NCI-H82 (cell line): ENCODE measurements around the gene SMG1.
"Not testable (repeated sequence)": the region's sequence is repeated elsewhere in the genome, so short reads cannot be mapped to it uniquely, and the experiment has no call there.

Experiments
- DNase-seq: peaks from one replicate; lab custom pipeline; 2025; lab: John Stamatoyannopoulos, UW

The SMG1 gene

DNA sequence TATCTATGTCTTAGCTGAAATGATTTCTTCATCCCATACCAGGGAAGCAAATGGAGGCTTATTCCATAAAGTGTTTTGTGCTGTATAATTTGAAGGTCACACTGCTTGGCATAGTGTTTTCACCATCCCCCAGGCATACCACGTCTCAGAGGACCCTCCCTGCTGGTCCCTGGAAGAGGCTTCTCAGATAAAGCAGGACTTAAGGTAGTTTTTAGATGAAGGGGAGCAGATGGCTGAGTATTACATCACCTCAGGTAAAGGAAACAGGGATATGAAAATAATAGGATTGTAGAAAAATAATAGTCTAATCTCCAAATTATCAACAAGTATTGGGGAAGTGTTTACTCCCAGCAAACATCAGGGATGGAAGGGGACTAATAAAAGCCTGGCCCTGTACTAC is 7.3 kb upstream of the SMG1 start:
- DNase-seq, result peak; percentile 14

DNA sequence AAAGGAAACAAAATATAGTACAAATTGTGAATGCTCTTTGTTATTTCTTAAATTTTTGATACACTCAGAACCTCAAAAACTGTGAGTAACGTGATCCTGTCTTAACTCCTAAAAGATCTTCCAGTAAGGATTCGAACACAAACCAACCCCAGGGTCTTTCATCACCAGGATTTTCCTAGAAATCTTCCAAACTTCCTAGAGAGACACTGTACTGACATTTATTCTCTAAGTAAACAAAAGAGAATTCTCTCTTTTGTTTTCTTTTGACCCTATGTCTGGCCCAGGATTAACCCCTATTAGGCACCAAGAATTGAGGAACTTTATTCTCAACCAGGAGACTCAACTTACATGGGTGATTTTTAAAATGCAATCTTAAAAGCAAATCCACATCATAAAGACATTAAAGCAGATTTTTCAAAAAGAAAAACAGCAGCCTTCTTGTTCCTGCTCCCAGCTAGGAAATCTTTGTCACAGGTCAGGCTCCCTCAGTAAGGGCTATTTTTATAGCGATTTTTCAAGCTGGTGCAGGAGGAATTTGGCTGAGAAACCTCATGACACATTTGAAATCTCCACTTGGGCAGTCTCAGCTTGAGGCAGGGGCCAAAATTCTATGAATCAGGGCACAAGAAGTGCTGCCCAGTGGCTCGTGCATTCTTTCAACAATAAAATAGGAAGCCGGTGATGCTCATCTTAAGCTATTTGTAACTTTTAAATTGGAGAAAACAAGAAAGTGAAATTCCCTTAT is 6.2 kb upstream of the SMG1 start:
- no peak for DNase-seq

DNA sequence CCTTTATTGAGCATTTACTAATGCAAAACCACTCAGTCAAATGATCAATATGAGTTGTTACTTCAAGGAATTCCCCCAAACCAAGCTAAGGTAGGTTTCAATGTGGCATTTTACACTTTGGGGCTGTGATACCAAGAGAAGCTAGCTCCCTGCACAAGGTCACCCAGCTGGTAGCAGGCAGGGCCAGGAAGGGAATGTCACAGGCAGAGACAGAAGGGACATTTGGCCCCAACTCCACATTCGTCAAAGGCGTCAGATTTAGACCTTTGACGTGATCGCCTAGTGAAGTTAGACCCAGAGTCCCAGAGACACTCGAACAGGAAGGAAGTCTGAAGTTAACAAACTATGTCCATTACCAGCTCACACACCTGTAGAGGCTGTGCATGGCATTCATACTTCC is 5.5 kb upstream of the SMG1 start:
- DNase-seq, result no peak

DNA sequence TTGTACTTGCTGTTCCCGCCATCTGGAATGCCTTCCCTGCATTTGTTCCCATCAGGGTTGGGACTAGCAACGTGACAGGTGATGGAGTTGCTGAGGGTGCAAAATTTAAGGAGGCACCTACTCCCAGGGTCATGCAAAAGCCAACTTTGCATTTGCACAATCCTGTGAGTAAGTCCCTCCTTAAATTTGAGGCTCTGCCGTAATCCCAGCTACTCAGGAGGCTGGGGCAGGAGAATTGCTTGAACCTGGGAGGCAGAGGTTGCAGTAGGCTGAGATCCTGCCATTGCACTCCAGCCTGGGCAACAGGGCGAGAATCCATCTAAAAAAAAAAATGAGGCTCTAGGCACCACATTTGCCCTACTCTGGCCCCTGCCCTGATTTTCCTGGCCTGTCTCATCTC is 3.9 kb upstream of the SMG1 start:
- DNase-seq, result not testable (repeated sequence)

DNA sequence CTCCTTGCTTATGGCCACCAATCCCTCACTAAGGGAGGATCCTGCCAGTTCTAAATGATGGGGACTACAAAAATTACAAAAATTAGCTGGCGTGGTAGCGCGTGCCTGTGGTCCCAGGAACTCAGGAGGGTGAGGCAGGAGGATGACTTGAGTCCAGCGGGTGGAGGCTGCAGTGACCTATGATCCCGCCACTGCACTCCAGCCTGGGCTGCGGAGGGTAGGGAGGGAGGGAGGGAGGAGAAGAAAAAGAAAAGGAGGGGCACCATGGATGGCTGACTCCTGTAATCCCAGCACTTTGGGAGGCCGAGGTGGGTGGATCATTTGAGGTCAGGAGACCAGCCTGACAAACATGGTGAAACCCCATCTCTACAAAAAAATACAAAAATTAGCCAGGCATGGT is 1.9 kb upstream of the SMG1 start:
- not testable (repeated sequence) for DNase-seq

DNA sequence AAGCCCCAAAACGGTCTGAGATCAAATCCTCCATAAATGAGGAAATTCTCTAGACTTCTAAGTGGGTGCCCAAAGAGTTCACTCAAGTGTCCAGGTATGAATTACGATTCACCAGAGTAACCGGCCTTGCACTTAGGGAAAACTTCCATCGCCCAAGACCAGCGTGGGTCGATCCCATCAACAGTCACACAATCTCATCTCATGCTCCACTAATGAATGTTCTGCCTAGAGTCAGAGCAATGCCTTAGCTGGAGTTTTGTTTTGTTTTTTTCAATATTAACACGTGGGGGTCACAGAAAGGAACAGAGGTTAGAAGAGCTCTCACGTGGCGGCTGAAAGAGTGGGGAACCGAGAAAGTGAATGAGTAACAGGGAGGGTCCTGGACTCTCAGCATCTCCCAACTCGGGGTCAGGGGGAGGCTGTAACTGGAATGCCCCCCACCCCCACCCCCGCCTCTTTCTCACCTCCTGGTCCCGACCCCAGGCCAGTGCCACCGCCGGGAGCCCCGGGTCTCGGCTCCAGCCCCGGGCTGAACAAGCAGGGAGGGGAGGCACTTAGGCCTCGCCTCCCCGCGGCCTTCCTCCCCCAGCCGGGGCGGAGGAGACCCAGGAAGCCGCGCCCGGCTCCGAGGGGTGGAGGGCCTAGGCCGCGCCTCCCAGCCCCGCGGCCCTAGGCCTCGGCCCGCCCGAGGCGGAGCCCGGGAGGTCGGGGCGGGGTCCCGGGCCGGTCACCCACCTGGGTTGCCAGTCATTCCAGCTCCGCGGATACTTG is 808 bp downstream of the SMG1 start:
- peak; percentile 52 for DNase-seq

DNA sequence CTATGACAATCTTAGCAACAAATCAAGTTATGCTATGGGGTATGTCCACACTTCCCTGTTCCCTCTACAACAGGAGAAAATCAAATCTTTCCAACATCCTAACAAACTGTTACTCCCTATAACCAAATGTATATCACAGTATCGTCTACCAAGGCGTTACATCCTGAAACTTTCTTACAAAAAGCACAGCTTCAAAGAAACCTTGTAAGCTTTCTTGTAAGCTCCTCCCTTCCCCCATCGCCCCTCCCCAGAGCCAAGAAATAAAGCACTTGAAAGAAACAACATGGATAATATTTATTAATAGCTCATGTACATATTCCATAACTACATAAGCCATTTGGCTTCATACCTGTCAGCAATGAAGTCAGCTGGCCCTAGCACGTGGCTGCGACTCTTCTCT is 2.3 kb downstream of the SMG1 start:
- DNase-seq, result not testable (repeated sequence)

DNA sequence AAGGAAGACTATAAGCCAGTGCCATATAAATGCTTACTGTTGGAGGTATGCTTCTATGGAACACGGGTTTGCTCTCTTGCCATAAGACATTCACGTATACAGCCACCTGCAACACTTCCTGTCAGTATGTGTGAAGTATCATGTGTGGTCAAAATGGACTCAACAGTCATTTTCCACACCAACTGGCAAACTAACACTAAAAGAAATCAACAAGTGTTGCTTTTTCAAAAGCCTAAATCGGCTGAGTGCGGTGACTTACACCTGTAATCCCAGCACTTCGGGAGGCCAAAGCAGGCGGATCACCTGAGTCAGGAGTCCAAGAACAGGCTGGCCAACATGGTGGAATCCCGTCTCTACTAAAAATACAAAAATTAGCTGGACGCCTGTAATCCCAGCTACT is 3.1 kb downstream of the SMG1 start:
- not testable (repeated sequence) for DNase-seq

DNA sequence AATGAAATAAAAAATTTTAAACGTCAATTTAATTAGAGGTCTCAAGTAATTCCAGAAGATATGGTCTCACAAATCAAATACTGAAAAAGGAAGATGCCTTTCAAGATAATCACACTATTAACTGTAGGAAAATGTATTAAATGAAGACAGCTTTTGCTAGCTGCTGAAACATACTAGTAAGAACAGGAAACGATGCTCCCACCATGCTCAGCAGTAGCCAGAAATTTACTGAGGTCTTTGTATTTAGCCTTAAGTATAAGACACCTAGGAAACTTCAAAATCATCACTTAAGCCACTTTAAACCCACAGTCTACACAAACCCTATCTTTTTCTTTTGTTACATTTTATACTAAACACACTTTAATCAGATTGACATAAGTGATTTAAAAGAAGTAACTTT is 16.6 kb downstream of the SMG1 start:
- not testable (repeated sequence) for DNase-seq

DNA sequence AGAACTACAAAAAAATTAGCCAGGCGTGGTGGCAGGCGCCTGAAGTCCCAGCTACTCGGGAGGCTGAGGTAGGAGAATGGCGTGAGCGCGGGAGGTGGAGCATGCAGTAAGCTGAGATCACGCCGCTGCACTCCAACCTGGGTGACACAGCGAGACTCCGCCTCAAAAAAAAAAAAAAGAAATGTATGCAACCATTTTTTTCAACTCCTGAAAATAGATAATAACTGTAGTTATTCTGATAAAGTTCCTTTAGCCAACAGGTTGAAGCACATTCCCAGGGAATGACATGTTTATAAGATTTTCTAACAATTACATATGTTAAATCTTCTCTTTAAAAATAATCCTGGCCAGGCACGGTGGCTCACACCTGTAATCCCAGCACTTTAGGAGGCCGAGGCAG is 17.5 kb downstream of the SMG1 start:
- not testable (repeated sequence) for DNase-seq

DNA sequence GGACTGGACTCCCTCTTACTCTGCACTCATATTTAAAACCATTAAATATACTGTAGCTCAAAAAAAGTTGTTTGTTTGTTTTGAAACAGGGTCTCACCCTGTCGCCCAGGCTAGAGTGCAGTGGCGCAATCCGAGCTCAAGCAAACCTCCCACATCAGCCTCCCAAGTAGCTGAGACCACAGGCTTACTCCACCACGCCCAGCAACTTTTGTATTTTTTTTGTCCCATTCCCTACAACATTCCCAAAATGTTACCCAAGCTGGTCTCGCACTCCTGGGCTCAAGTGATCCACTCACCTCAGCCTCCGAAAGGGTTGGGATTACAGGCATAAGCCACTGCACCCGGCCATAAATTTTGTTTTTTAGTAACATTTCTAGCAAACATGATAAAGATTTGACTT is 23.4 kb downstream of the SMG1 start:
- not testable (repeated sequence) for DNase-seq

DNA sequence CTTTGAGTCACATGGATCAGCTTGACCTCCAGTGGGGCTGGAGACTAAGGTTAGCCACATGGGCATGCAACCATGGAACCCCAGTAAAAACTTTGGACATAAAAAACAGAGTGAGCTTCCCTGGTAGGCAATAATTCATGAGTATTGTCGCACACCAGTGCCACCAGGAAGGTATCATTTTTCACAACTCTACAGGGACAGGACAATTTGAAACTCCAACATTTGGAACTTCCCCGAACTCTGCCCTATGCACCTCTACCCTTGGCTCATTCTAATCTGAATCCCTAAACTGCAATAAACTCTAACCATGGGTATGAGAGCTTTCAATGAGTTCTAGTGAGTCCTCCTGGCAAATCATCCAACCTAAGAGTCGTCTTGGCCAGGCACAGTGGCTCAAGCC is 24.2 kb downstream of the SMG1 start:
- not testable (repeated sequence) for DNase-seq

DNA sequence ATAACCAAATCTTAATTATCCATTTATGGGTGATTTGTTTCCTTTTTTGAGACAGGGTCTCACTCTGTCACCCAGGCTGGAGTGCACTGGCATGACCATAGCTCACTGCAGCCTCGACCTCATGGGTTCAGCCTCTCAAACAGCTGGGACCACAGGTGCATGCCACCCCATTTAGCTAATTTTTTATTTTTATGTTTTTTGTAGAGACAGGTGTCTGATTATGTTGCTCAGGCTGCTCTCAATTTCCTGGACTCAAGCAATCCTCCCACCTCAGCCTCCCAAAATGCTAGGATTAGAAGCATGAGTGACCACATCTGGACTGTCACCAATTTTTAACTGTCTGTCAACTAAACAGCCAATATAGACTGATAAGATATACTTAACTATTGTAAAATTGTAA is 25.0 kb downstream of the SMG1 start:
- not testable (repeated sequence) for DNase-seq

DNA sequence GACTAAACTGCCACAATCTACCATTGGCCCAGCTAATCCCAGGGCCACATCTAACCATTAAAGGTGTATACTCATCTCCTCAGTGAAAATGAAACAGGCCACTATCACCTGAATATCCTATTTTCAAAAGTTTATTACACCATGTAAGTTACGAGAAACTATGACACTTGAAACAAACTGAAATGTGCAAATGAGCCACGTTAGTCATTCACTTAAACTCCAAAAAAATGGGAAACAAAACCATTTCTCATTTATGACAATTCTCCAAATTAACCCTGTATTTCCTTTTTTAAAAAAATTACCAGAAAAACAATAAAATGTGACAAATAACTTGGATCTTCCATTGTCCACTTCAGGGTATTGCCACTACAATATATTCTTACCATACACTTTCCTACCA is 41.8 kb downstream of the SMG1 start:
- not testable (repeated sequence) for DNase-seq

DNA sequence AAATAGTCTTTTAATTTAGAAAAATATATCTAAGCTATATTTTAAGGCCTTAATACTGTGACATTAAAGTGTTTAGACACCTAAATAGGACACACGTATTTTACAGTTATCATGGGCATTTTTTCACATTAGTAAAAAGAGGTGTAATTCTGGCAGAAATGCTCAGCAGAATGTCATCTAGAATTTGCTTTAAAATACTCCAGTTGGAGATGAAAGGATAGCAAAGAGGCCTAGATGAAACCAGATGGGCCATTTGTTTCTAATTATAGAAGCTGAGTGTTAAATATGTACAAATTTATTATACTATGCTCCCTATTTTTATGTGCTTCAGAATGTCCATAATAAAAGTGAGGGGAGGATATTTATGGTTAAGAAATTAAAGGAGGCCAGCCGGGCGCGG is 48.5 kb downstream of the SMG1 start:
- not testable (repeated sequence) for DNase-seq

DNA sequence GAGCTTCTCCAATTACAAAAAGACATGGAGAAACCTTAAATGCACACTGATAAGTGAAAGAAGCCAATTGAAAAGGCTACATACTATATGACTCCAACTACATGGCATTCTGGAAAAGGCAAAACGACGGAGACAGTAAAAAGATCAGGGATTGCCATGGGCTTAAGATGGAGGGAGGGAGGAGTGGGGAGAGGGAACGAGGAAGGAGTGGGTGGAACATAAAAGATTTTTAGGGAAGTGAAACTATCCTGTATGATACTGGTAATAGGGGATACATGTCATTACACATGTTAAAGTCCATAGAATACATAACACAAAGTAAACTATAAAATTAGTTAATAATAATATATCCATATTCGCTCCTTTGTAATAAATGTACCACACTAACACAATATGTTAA is 48.9 kb downstream of the SMG1 start:
- DNase-seq, result not testable (repeated sequence)

DNA sequence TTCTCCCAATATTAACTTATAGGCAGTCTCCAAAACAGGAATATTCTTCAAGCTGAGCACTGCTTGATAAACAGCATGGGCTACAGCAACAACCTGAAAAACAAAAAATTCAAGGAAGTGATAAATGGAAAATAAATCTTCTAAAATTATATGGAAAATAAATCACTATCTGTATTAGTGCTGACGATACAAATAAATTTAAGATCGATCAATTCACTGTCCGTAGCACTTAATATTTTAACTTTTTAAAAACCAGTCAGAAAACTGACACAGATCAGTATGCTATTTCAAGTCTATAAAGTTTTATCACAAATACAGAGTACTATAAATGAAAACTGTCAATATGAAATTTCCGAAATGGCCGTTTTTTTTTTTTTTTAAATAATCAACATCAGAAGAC is 49.9 kb downstream of the SMG1 start:
- not testable (repeated sequence) for DNase-seq

DNA sequence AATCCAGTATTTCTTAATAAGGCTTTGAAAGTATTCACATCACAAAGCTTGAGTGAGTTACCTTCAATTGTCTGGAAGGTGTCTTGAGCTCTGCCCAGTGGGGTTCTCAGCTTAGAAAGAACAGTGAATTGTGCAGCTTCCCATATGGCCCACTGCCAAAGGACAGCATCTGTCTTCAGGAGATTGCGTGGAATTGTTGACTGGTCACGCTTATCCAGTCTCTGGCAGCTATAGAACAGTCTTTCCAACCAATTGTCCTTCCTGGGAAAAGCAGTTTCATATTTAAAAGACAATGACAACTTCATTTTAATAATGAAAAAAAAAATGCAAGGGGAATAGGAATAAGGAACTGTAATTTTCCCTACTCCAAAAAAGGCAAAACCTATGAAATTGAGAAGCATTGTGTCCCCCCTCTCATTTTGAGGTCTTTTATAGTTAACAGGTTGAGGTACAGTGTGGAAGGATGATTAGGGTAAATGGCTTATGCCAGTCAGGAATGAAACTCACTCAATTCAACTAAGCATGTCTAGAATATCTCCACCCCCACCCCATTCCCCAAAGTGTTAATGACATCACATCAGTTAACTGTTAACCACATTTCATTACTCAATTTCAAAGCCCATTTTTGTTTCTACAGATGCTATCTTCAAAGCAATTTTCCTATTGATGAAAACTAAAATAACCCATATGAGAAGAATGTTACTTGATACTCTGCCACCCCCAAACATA is 57.0 kb downstream of the SMG1 start:
- DNase-seq, result peak; percentile 14

DNA sequence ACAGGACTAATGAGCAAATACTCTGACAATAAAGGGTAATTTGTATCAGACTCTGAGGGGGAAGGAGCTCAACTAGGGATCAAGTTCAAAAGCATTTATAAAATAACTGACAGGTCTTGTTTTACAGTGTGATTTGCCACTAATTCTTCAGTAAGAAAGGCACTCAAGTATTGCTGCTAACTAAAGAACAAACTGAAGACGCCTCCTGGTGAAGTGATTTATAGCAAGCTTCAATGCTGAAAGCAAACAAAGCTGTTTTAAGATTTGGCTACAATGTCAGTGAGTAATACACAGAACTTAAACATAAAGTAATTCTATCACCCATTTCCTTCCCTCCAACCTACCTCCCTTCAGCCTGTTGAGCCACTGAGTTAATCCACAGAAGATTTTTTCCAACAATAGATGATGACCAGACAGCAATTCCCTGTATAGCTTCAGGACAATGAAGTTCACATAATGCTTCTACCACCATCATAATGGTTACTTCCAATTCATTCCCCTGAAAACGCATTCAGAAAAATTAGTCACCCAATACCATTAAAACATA is 59.9 kb downstream of the SMG1 start:
- not testable (repeated sequence) for DNase-seq

DNA sequence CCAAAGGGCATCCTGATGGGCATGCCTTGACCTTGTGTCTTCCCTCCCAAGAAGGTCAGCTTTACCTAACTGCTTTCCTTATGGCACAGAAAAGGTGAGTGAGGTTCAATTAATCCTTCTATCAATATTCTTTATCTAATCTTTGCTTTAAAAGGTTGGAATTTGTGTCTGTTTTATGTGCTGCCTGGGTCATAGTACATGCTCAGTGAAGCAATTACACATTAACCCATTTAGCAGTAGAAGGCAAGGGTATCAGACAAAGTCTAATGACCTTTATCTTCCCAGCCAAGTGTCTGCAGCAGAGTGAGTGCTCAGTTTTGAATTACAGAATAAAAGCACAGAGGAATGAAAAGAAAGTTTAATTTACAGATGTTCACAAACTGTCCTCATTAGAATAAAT is 63.3 kb downstream of the SMG1 start:
- not testable (repeated sequence) for DNase-seq

DNA sequence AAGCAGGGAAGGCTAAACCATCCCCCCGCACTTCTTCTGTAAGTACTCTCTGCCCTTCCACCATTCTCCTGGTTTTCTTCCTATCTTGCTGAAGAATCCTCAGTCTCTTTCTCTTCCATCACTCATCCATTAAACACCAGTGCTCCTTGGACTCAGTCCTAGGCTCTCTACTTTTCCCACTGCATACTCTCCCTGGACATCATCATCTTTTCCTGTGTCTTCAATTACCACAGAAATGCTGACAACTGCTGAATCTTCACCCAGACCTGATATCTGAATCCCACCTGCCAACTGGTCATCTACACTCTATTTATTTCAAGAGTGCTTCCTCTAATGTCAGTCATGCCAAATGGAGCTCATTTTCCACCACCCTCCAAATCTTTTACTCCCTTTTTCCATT is 71.0 kb downstream of the SMG1 start:
- no peak for DNase-seq

DNA sequence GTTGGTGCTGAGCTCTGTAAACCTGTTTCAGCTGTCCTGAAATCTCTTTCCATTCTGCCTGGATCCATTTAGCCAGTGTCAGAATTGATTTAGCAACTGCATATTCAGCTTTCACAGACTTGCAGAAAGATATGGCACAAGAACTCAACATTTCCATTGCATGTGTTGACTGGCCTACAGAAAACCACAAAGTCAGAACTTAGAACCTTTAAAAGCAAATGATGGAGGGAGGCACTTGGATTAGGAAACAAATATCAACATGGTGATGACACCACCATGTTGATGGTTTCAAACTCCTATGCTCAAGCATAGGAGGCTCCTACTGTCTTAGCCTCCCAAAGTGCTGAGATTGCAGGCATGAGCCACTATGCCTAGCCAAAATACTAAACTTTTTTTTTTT is 72.5 kb downstream of the SMG1 start:
- no peak for DNase-seq

DNA sequence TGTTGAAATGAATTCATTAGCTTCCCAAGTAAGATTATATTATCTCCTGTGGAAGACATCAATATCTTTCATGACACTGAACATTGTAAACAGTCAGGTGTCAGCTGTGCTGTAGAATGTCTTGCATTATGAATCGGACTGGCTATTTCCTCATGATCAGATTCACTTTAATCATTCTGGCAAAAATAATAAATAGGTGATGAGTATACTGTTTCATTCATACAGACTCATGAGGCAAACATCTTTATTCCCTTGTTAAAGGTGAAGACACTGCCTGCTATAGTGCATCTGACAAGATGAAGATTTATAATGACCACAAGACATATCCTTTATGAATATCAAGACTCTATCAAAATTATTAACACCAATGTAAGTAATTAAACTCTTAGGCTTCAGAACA is 73.6 kb downstream of the SMG1 start:
- no peak for DNase-seq
